ENCODE data around the gene PDYN. TPM values are rescaled to one million over a fixed set of nuclear protein-coding genes. Genes with fewer than 3 reads are reported as not detected.

Gene PDYN
- total RNA-seq, 1 donor from 2014 or later = not detected

- Mint-ChIP-seq H3K36me3 (no peaks in the 10 kb centered on the region), H3K9me3 (peaks cover 4% of the 10 kb centered on the region), H3K27ac (no peak overlapping the region), H3K27me3 (ENCODE audit: low read depth) (peaks cover 36% of the 10 kb centered on the region), H3K4me3 (no peak overlapping the region), H3K4me1 (peaks cover 5% of the 10 kb centered on the region)
- TF ChIP-seq CTCF (IDR thresholded peaks at IDR 0.05; ENCODE audit: unreplicated experiment) = no peak
- DNase-seq (ENCODE audit: low spot score in 2 of 2, unreplicated experiment in 2 of 2) = no peak
Measured at GRCh38 chr20:1959156-1959555, 34.7 kb downstream of the PDYN start.

- Mint-ChIP-seq H3K27me3 (ENCODE audit: low read depth) (peaks cover 29% of the 10 kb centered on the region), H3K4me3 (no peak overlapping the region), H3K4me1 (peaks cover 5% of the 10 kb centered on the region), H3K9me3 (peaks cover 4% of the 10 kb centered on the region), H3K36me3 (no peaks in the 10 kb centered on the region), H3K27ac (no peak overlapping the region)
- DNase-seq (ENCODE audit: low spot score in 2 of 2, unreplicated experiment in 2 of 2) = no peak
- no peak for TF ChIP-seq CTCF (IDR thresholded peaks at IDR 0.05; ENCODE audit: unreplicated experiment)
Measured at GRCh38 chr20:1958426-1958825, 35.4 kb downstream of the PDYN start.

- TF ChIP-seq CTCF (IDR thresholded peaks at IDR 0.05; ENCODE audit: unreplicated experiment) = no peak
- H3K9me3 Mint-ChIP-seq = peaks cover 4% of the 10 kb centered on the region
- H3K27me3 Mint-ChIP-seq (ENCODE audit: low read depth) = peaks cover 9% of the 10 kb centered on the region
- H3K4me1 Mint-ChIP-seq = peaks cover 8% of the 10 kb centered on the region
- H3K36me3 Mint-ChIP-seq = no peaks in the 10 kb centered on the region
- no peak for DNase-seq (ENCODE audit: low spot score in 2 of 2, unreplicated experiment in 2 of 2)
- no peak overlapping the region for H3K4me3 Mint-ChIP-seq
- H3K27ac Mint-ChIP-seq = peak overlapping the region; percentile 68
Measured at GRCh38 chr20:1955217-1955616, 38.6 kb downstream of the PDYN start.

GRCh38 chr20:1953621-1954020 lies 40.2 kb downstream of the PDYN start:
- no peak overlapping the region for H3K4me3 Mint-ChIP-seq
- no peak for DNase-seq (ENCODE audit: low spot score in 2 of 2, unreplicated experiment in 2 of 2)
- H3K4me1 Mint-ChIP-seq = peaks cover 22% of the 10 kb centered on the region
- no peaks in the 10 kb centered on the region for H3K36me3 Mint-ChIP-seq
- H3K9me3 Mint-ChIP-seq = no peaks in the 10 kb centered on the region
- H3K27ac Mint-ChIP-seq = no peak overlapping the region
- H3K27me3 Mint-ChIP-seq (ENCODE audit: low read depth) = peaks cover 5% of the 10 kb centered on the region
- no peak for TF ChIP-seq CTCF (IDR thresholded peaks at IDR 0.05; ENCODE audit: unreplicated experiment)

GRCh38 chr20:1952737-1953530 lies 40.9 kb downstream of the PDYN start:
- no peak for TF ChIP-seq CTCF (IDR thresholded peaks at IDR 0.05; ENCODE audit: unreplicated experiment)
- Mint-ChIP-seq H3K4me3 (no peak overlapping the region), H3K9me3 (no peaks in the 10 kb centered on the region), H3K27me3 (ENCODE audit: low read depth) (peaks cover 7% of the 10 kb centered on the region), H3K4me1 (peaks cover 26% of the 10 kb centered on the region), H3K36me3 (no peaks in the 10 kb centered on the region), H3K27ac (no peak overlapping the region)
- no peak for DNase-seq (ENCODE audit: low spot score in 2 of 2, unreplicated experiment in 2 of 2)
